Measurements from ENCODE around the gene RTN4R. TPM values are rescaled to one million over a fixed set of nuclear protein-coding genes. Genes with fewer than 3 reads are reported as not detected.

Gene RTN4R
- total and polyA plus RNA-seq, 9 of the 15 experiments (the other 6 are each of a cell fraction or from before 2014, with no cell fraction given): 0.04 to 2.8 (median 1.4) TPM; not detected in 3

GRCh38 chr22:20299746-20300136 is 31.6 kb upstream of the RTN4R start (continued):
- TF ChIP-seq, protein P1, sequence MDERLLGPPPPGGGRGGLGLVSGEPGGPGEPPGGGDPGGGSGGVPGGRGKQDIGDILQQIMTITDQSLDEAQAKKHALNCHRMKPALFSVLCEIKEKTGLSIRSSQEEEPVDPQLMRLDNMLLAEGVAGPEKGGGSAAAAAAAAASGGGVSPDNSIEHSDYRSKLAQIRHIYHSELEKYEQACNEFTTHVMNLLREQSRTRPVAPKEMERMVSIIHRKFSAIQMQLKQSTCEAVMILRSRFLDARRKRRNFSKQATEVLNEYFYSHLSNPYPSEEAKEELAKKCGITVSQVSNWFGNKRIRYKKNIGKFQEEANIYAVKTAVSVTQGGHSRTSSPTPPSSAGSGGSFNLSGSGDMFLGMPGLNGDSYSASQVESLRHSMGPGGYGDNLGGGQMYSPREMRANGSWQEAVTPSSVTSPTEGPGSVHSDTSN (CRISPR knock-in tag; IDR thresholded peaks at IDR 0.05; ENCODE audit: low read depth): no peak
- TF ChIP-seq, protein P1 (tag; conservative IDR thresholded peaks at IDR 0.05; ENCODE audit: low read depth): no peak
- TF ChIP-seq HNRNPH1 (optimal IDR thresholded peaks at IDR 0.05; ENCODE audit: low read depth, low read length) (no peak), RAD21 (CRISPR knock-in tag; conservative IDR thresholded peaks at IDR 0.05 in 1 of 2, IDR thresholded peaks at IDR 0.05 in 1 of 2) (no peak), NR4A1 (CRISPR knock-in tag; IDR thresholded peaks at IDR 0.05) (no peak), NR4A1 (tag; IDR thresholded peaks at IDR 0.05) (peak; percentile 64; the same call in 1 of the 2 replicates), PYGO2 (tag; IDR thresholded peaks at IDR 0.05) (no peak), ZNF12 (CRISPR knock-in tag; IDR thresholded peaks at IDR 0.05) (peak; percentile 62; the same call in 1 of the 2 replicates), MAFG (tag; conservative IDR thresholded peaks at IDR 0.05) (no peak), HDAC8 (tag; IDR thresholded peaks at IDR 0.05) (peak; percentile 44; the same call in 1 of the 2 replicates), TEAD1 (CRISPR knock-in tag; IDR thresholded peaks at IDR 0.05) (peak in 1 of 2 experiments; percentile 79; a peak in 2 of 4 replicates), NFATC3 (IDR thresholded peaks at IDR 0.05) (no peak), CBX8 (IDR thresholded peaks at IDR 0.05; ENCODE audit: borderline replicate concordance, extremely low read depth, low read depth, low read length, poor library complexity, severe bottlenecking) (no peak), ZNF785 (CRISPR knock-in tag; IDR thresholded peaks at IDR 0.05) (no peak), RBBP5 (IDR thresholded peaks at IDR 0.05; ENCODE audit: borderline replicate concordance, insufficient read depth, low read length, poor library complexity, severe bottlenecking) (peak; percentile 17), HNRNPL (IDR thresholded peaks at IDR 0.05; ENCODE audit: low read depth, low read length) (peak; percentile 84), ZSCAN29 (IDR thresholded peaks at IDR 0.05) (peak; percentile 37; the same call in 1 of the 2 replicates), CCNT2 (IDR thresholded peaks at IDR 0.05; ENCODE audit: borderline replicate concordance, extremely low read depth, insufficient read length, low read depth, low read length) (peak; percentile 60), ESRRA (IDR thresholded peaks at IDR 0.05; ENCODE audit: borderline replicate concordance, low read depth) (0 out of 2 replicates have a peak, but pooled peaks have one; percentile 22), BRCA1 (IDR thresholded peaks at IDR 0.05) (no peak), BRCA1 (CRISPR knock-in tag; IDR thresholded peaks at IDR 0.05) (peak; percentile 88; the same call in 1 of the 2 replicates), EZH2 (IDR thresholded peaks at IDR 0.05; ENCODE audit: borderline replicate concordance, low read depth, low read length) (peak; percentile 98)
- TF ChIP-seq, protein P2, sequence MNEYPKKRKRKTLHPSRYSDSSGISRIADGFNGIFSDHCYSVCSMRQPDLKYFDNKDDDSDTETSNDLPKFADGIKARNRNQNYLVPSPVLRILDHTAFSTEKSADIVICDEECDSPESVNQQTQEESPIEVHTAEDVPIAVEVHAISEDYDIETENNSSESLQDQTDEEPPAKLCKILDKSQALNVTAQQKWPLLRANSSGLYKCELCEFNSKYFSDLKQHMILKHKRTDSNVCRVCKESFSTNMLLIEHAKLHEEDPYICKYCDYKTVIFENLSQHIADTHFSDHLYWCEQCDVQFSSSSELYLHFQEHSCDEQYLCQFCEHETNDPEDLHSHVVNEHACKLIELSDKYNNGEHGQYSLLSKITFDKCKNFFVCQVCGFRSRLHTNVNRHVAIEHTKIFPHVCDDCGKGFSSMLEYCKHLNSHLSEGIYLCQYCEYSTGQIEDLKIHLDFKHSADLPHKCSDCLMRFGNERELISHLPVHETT (CRISPR knock-in tag; conservative IDR thresholded peaks at IDR 0.05 in 1 of 2, IDR thresholded peaks at IDR 0.05 in 1 of 2): 0 out of 4 replicates have a peak, but pooled peaks of 1 of the 2 experiments have one; percentile 79

All from K562 (cell line).